SK-N-SH treated with all-trans-retinoic acid at 6 μM for 48 hours (cell line): ENCODE measurements around the gene DYNC2I2.

Experiments used
- ARNTL ChIP-seq: fragments of 450-650 bp; formaldehyde crosslinking; IDR thresholded peaks from 2 replicates; pipeline ENCODE4 v1.5.0; 2020; ENCODE audit warnings: low read depth, mild to moderate bottlenecking, moderate library complexity, borderline replicate concordance
- CSDC2 ChIP-seq: fragments of 250-450 bp; sonication (Bioruptor Pico); IDR thresholded peaks from 2 replicates; pipeline ENCODE4 v1.5.0; 2020; ENCODE audit warnings: mild to moderate bottlenecking, moderate library complexity
- ISL1 ChIP-seq: fragments of 250-450 bp; sonication (Bioruptor Pico); IDR thresholded peaks from 2 replicates; pipeline ENCODE4 v2.1.2; 2022; ENCODE audit warnings: mild to moderate bottlenecking, moderate library complexity
- PATZ1 ChIP-seq: fragments of 250-450 bp; sonication (Bioruptor Pico); IDR thresholded peaks from 2 replicates; pipeline ENCODE4 v1.8.0; 2020; ENCODE audit warnings: mild to moderate bottlenecking, moderate library complexity, borderline replicate concordance
- PPARA ChIP-seq: fragments of 250-450 bp; sonication (Bioruptor Pico); IDR thresholded peaks from 2 replicates; pipeline ENCODE4 v1.5.0; 2020; ENCODE audit warnings: mild to moderate bottlenecking, borderline replicate concordance
- RARB ChIP-seq: fragments of 250-450 bp; sonication (Bioruptor Pico); IDR thresholded peaks from 2 replicates; pipeline ENCODE4 v1.8.0; 2021; ENCODE audit warnings: mild to moderate bottlenecking, moderate library complexity
- SNAI2 ChIP-seq: fragments of 250-450 bp; sonication (Bioruptor Pico); IDR thresholded peaks from 2 replicates; pipeline ENCODE4 v1.5.0; 2020; ENCODE audit warnings: mild to moderate bottlenecking, moderate library complexity
- TOX ChIP-seq: fragments of 250-450 bp; sonication (Bioruptor Pico); IDR thresholded peaks from 2 replicates; pipeline ENCODE4 v1.8.0; 2021; ENCODE audit warnings: mild to moderate bottlenecking, moderate library complexity, borderline replicate concordance
- ZC3H10 ChIP-seq: fragments of 250-450 bp; sonication (Bioruptor Pico); IDR thresholded peaks from 2 replicates; pipeline ENCODE4 v1.5.1; 2021; ENCODE audit warnings: mild to moderate bottlenecking, moderate library complexity
- ZFP30 ChIP-seq: fragments of 450-650 bp; formaldehyde crosslinking; IDR thresholded peaks from 2 replicates; pipeline ENCODE4 v1.5.0; 2022; ENCODE audit warnings: mild to moderate bottlenecking, moderate library complexity
- ZNF70 ChIP-seq: fragments of 450-650 bp; formaldehyde crosslinking; IDR thresholded peaks from 2 replicates; pipeline ENCODE4 v1.5.0; 2020; ENCODE audit warnings: mild to moderate bottlenecking, moderate library complexity
- ZNF8 ChIP-seq: fragments of 450-650 bp; formaldehyde crosslinking; IDR thresholded peaks from 2 replicates; pipeline ENCODE4 v1.5.0; 2020; ENCODE audit warnings: mild to moderate bottlenecking, moderate library complexity

GRCh38 chr9:128689820-128690683, 33.4 kb upstream of the DYNC2I2 start:
- TF ChIP-seq RARB (CRISPR knock-in tag) = no peak
- no peak for TF ChIP-seq ARNTL (CRISPR knock-in tag)
- TF ChIP-seq PATZ1 (CRISPR knock-in tag) = no peak
- TF ChIP-seq CSDC2 = no peak
- TF ChIP-seq ZFP30 (CRISPR knock-in tag) = no peak
- no peak for TF ChIP-seq SNAI2 (CRISPR knock-in tag)
- TF ChIP-seq ZC3H10 (CRISPR knock-in tag) = no peak
- TF ChIP-seq ISL1 (CRISPR knock-in tag) = no peak
- no peak for TF ChIP-seq ZNF8
- no peak for TF ChIP-seq PPARA
- TF ChIP-seq ZNF70 = no peak
- TF ChIP-seq TOX = no peak
